Stimulated activated CD4-positive, alpha-beta T cell treated with anti-CD3 and anti-CD28 coated beads, Interleukin-2, amount 100 ng/mL, for 24 hours (primary cell): ENCODE measurements around the gene IL3.

Experiments used
- DNase-seq, 2 donors: peaks; one replicate each; pipeline ENCODE4 v3.0.0-alpha.2; 2020

Gene IL3

GRCh38 chr5:132057498-132058255, 2.8 kb upstream of the IL3 start:
- DNase-seq = peak in 1 of 2 donors; percentile 15

GRCh38 chr5:132058646-132059042, 1.8 kb upstream of the IL3 start:
- peak in 1 of 2 donors; percentile 10 for DNase-seq

GRCh38 chr5:132059043-132059695, 1.3 kb upstream of the IL3 start:
- DNase-seq = peak in 1 of 2 donors; percentile 24

GRCh38 chr5:132059696-132060500, 557 bp upstream of the IL3 start:
- peak in 1 of 2 donors; percentile 17 for DNase-seq

- peak; percentile 90 to 92 for DNase-seq
These were observed 2.8 kb downstream of the IL3 start for GRCh38 chr5:132063090-132063911.

GRCh38 chr5:132064140-132064539, 3.7 kb downstream of the IL3 start:
- no peak for DNase-seq

- peak; percentile 90 for DNase-seq
These were observed 4.4 kb downstream of the IL3 start for GRCh38 chr5:132064738-132065331.

GRCh38 chr5:132065351-132065937, 5.0 kb downstream of the IL3 start:
- DNase-seq = peak; percentile 68 to 76

- no peak for DNase-seq
These were observed 5.7 kb downstream of the IL3 start for GRCh38 chr5:132065951-132066701.

GRCh38 chr5:132066871-132067270, 6.4 kb downstream of the IL3 start:
- DNase-seq = no peak

GRCh38 chr5:132067451-132067850, 7.0 kb downstream of the IL3 start:
- no peak for DNase-seq

GRCh38 chr5:132067941-132068808, 7.7 kb downstream of the IL3 start:
- DNase-seq = no peak

- no peak for DNase-seq
These were observed 9.1 kb downstream of the IL3 start for GRCh38 chr5:132069561-132069960.

GRCh38 chr5:132069994-132070393, 9.5 kb downstream of the IL3 start:
- DNase-seq = no peak

- DNase-seq = peak; percentile 53 to 73
These were observed 10.2 kb downstream of the IL3 start for GRCh38 chr5:132070460-132071337.

GRCh38 chr5:132071338-132071707, 10.9 kb downstream of the IL3 start:
- DNase-seq = no peak

GRCh38 chr5:132072070-132072469, 11.6 kb downstream of the IL3 start:
- DNase-seq = no peak

GRCh38 chr5:132072528-132072927, 12.1 kb downstream of the IL3 start:
- DNase-seq = no peak
